HG02588 (cell line): ENCODE measurements around the gene STAG3.
A peak's percentile ranks its signal among the peaks of the same experiment; 100 is the strongest.

Source experiments
- ATAC-seq: cut with Tn5 transposase; IDR thresholded peaks from one replicate; pipeline ENCODE4 v1.9.1; 2021; ENCODE audit warnings: mild to moderate bottlenecking, moderate library complexity; ENCODE audit not compliant: unreplicated experiment

STAG3 gene

DNA sequence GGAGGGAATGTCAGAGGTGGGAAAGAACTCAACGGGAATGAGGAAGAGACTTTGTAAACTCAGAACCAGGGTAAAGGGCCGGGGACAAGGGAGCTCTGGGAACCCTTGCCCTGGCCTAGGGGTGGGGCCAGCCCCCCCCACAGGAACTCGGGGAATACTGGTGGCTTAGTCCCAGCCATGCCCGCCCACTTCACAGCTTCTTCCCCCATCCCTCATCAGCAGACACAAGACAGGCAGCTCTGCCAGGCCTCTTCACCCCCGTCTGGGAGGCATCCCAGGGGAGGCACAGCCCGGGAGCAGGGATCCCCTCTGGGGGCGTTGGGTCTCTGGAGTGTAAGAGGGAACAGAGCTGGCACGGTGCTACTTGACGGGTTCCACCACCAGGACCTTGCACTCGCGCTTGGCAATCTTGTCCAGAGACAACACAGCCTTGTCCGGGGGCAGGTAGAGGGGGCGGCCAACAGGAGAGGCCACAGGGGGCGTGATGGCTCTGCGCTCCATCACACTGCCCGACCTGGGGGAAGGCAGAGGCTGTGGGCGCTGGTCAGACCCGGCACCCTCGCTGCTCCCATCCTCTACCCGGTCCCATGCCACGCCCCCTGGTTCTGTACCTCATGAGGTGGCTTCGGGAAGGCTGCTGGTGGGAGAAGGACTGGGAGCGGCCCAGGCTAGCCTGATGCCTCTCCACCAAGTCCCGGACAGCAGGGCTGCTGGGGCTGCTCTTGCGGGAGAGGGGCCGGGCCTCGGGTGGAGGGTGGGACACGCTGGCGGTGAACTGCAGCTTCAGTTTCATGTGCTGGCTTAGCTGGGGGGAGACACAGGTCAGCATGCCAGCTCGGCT is 22.8 kb upstream of the STAG3 start:
- no peak for ATAC-seq

GRCh38 chr7:100155553-100156317 is 22.0 kb upstream of the STAG3 start:
- ATAC-seq = no peak

DNA sequence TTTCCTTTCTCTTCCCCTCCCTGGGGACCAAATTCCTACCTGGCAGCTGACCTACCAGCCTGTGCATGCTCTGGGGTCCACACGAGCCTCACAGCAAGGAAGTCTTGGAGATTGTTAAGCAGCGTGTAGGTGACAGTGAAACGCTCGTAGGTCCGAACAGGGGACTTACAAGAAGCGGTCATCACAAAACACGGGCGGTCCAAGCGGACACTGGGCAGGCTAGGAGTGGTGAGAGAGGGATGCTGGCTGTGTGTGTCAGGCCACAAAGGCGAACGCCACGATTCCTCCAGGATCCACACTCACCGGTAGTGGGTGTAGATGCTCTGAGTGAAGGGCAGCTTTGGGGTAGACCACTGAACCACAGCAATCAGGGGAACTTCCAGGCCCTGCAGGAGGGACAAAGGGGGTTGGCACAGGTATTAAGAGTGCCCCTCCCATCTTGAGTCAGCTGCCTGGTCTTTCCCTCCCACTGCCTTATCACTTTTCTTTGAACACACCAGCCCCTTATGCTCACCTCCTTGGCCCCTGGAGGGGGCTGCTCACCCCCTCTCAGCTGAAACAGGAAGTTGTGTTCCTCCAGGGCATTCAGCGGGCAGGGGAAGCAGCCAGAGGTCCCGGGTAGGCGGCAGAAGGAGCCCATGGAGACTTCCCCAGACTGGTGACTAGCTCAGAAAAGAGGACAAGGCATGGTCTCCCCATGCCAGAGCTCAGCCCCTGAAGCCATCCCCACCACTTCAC is 21.2 kb upstream of the STAG3 start:
- ATAC-seq = no peak

GRCh38 chr7:100157069-100157333 is 20.7 kb upstream of the STAG3 start:
- no peak for ATAC-seq

DNA sequence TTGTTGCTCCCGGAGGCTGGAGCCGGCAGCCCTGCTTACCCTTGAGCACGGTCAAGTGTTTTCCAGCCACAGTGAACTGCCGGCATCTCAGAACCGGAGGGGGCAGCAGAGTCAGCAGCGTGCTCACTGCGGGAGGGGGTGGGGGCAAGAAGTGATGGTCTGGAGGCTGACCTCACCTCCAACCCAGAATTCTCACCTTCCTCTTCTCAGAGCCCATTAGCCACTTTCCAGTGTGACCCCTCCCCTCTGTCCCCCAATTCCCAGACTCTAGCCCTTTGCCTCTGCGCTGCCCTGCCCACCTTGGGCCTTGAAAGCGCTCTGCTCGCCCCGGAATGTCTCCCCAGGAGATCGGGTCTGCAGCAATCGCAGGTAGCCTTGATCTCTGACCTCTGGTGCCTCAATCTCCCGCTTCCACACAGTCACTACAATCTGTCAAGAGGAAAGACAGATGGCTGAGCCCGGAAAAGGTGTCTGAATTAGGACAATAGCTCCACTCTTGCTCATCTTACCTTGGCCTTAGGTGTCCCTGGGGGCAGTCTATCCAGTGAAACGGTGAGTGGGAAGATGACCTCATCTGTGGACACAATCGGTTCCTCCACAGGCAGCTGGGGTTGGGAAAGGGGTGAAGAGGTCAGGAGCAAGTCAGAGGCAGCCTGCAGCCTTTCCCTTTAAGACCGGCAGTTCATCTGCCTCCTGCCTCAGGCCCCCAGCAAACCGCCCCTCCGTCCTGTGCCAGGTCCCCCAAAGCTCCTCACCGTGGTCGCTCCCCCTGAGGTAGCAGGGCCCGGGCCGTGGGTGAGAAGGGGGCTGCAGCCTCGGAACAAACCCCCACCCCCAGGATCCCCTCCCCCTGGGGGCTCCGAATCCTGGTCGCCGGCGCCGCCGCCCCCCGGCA is 20.1 kb upstream of the STAG3 start:
- ATAC-seq = no peak

DNA sequence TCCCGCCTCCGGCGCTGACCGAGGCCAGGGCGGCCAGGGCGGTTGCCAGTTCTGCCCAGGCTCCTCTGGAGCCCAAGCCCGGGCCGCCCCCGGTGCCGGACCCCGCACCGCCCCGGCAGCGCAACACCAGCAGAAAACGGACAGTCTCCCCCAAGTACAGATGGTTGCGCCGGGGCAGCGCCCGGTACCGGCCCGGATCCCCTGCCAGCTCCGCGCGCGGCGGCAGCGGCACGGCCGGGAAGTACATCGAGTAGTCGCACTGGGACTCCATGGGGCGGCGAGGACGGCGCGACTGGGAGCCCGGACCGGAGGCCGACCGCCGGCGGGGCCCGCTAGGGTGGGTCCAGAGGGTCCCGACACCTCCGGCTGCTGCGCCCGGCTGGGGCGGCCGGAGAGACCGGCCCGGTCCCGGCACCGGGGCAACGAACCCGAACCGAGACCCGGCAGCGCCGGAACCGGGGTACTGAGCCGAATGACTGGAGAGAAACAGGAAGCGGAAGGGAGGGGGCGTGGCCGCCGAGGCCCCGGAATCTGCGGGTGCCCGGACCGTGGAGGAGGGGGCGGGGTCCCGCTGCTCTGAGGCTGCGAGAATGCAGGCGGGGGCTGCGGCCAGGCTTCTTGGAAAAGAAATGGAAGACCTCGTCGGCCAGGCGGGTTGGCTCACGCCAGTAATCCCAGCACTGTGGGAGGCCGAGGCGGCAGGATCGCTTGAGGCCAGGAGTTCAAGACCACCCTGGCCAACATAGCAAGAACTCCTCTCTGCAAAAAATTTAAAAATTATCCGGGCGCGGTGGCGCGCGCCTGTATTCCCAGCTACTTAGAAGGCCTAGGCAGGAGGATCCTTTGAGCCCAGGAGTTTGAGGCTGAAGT is 19.3 kb upstream of the STAG3 start, which contains the start of gene TRAPPC14:
TRAPPC14 (minus strand) TSS at position 495 of the 870 bp plus-strand sequence; CDS start at position 271, 224 bp downstream.
- peak; percentile 73 for ATAC-seq

DNA sequence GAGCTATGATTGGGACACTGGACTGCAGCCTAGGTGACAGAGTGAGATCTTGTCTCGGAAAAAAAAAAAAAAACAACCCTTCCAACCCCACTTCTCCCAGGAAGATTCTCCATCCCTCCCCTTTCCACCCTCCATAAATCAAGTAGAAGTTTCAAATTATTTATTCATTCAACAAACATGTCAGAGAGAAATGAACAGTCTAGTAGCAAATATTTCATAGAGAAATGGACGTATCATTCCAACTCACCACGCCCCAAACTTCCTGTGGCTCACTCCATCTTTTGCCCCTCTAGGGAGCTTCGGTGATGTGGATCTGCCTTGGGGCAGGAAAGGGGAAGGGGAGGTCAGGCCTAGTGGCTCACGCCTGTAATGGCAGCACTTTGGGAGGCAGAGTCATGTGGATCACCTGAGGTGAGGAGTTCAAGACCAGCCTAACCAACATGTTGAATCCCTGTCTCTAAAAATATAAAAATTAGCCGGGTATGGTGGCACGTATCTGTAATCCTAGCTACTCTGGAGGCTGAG is 18.6 kb upstream of the STAG3 start:
- no peak for ATAC-seq

DNA sequence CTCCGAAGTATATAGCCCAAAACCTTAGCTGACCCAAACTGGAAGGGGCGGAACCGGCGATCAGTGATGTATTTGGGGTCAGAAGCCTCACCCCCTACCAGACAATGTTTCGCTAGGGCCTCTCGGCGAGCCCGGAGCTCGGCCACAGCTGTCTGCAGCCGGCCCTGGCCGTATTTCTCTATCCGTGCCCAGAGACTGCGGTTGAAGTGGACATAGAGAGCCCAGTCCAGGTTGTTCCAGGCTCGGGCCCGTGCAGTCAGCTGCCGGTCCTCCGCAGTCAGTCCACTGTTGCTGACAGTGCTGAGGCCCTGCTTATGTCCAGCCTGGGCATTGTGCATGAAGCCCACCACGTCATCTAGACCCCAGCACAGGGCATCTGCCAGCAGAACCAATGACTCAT is 17.7 kb upstream of the STAG3 start:
- ATAC-seq = no peak

DNA sequence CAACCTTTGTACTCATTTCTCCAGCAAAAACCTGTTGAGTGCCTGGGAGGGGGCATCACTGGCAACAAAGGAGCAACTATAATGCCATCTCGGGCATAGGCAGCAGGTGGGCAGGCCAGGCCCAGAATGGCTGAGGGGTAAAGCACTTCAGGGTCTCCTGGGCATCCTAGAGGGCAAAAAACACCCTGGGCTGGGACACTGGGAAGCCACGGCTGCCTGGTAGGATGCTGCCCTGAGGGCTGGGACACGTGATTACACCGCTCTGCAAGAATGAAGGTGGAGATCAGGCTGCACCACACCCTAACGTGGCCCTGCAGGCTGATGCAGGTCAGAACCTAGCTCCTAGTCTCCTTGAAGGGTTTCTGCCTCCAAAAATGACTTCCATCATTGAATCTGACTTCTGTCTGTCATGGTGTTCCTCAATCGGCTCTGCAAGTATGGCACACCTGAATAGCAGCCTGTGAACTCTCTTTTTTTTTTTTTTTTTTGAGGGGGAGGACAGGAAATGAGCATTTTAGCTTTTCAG is 14.6 kb upstream of the STAG3 start:
- no peak for ATAC-seq

- ATAC-seq = no peak
Observed at GRCh38 chr7:100163871-100164270, 13.8 kb upstream of the STAG3 start.

GRCh38 chr7:100166317-100166940 is 11.3 kb upstream of the STAG3 start:
- no peak for ATAC-seq

DNA sequence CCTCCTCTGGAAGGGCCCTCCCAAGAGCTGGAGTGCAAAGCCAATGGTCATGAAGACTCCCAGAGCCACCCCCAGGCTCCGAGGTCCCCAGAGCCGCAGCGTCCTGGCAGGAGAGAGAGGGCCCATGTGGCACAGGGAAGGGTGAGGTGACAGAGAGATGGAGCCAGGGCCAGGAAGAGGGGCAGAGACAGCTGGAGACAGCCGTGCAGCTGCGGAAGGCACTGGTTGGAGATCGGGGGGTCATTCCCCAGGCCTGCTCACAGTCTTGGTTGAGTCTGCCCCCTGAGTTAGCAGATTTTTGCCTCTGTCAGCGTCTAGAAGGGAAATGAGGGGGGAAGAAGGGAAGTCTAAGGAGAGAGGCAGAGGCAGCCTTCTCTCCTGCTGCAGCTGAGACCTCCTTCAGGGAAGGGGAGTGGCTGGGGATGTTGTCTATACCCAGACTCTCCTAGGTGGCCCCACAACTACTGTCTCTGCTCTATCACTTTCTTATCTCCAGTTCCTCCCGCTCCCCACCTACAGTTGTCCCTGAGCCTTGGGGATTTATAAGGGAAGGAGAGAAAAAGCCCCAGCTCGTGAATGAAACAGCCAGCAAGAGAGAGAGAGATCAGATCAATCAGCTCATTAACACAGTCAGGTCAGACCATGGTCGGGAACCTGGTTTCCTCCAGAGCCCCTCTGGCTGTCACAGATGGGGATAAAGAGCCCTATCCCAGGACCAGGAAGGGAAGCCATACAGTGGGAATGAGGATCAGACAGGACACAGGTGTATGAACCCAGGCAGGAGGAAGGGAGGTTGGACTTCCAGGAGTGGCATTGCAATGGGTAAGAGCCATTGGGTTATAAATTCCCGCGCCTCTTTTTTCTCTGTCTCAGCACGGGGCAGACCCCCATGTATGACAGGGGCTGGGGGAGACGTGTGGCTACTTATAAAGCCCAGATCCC is 10.5 kb upstream of the STAG3 start:
- no peak for ATAC-seq

GRCh38 chr7:100167912-100168323 is 9.8 kb upstream of the STAG3 start:
- ATAC-seq = no peak

DNA sequence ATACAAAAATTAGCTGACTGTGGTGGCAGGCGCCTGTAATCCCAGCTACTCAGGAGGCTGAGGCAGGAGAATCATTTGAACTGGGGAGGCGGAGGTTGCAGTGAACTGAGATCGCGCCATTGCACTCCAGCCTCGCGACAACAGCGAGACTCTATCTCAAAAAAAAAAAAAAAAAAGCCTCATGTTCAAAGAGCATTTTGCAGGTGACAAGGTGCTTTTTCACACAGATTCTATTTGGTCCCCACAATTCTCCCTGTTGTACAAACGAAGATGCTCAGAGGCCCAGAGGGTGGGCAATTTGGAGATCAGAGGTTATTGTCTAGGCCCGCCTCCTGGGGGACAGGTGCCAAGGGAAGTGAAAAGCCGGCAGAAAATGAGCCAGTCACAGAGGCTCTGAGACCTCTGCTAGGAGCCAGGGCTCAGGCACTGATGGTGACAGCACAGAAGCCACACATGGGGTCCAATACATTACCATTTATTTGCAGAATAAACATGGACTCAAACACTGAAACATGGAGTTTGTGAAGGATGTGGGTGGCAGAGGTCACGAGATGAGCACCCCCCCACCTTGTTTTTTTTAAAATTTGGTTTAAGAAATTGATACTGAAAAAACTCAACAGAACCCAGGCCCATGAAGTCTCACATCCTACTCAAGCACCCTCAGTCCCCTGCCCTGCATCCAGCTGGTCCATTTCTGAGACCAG is 8.4 kb upstream of the STAG3 start:
- no peak for ATAC-seq

GRCh38 chr7:100170101-100170897 is 7.4 kb upstream of the STAG3 start:
- no peak for ATAC-seq

DNA sequence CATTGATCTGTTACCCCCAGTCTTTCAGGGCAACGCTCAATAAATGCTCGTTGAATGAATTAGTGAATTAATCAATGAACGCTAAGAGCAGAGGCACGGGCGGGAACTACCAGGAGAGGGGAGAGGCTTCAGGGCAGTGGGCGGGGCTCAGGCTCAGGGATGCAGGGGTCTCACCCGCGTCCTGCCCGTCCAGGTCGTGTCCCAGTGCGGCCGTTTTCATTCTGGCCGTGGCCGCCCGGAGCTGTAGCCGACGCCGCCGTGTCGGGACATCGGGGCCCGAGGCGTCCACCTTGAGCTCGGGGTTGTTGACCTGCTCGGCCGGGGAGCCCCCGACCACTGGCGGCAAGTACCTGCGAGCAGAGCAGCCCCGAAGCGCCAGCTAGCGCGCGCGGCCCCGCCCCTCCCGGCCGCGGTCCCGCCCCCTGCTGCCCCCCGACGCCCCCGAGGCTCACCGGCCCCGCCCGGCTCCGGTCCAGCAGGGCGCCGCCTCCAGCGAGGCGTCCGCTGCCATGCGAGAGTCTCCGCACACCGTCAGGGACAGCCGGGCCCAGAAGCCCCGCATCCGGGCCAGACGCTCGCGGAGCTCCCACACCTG is 6.5 kb upstream of the STAG3 start:
- no peak for ATAC-seq
